ENCODE data around the gene ANKRD36C.
"Not testable (repeated sequence)": the region's sequence is repeated elsewhere in the genome, so short reads cannot be mapped to it uniquely, and the experiment has no call there.

DNA sequence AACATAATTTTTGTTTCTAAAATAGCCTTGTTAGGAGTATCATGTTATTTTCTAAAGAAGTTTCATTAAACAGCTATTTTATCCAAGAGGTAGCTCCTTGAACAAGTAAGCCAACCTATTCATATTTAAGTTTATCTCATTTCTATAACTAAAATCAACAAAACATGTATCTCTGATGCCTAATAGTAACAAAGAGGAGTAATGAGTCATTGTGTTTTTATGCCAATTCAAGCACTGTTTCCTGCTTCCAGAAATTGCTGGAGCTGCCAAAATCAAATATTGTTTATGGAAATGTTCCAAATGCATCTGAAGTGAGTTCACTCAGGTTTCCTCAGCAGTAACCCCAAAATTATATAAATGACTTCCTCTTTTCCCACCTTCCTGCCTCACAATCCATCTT lies 76.5 kb downstream of the ANKRD36C start:
- TF ChIP-seq EZH2phosphoT487 (IDR thresholded peaks at IDR 0.05; ENCODE audit: insufficient read depth, low read depth); EZH2 (IDR thresholded peaks at IDR 0.05; ENCODE audit: insufficient read depth, poor library complexity, severe bottlenecking): not testable (repeated sequence)
